HG03139 (cell line): Measurements from ENCODE around the gene IDE.
"Not testable (repeated sequence)": the region's sequence is repeated elsewhere in the genome, so short reads cannot be mapped to it uniquely, and the experiment has no call there.

Source experiments
- ATAC-seq: cut with Tn5 transposase; IDR thresholded peaks from one replicate; pipeline ENCODE4 v1.9.1; 2021; ENCODE audit not compliant: unreplicated experiment

Gene IDE

GRCh38 chr10:92420546-92421275 lies 153.2 kb downstream of the IDE start:
- no peak for ATAC-seq

GRCh38 chr10:92419740-92420545 lies 153.9 kb downstream of the IDE start:
- ATAC-seq, result no peak

GRCh38 chr10:92418891-92419290 lies 155.0 kb downstream of the IDE start:
- no peak for ATAC-seq

GRCh38 chr10:92418221-92418620 lies 155.7 kb downstream of the IDE start:
- no peak for ATAC-seq

- no peak for ATAC-seq
Observed at GRCh38 chr10:92413519-92413918, 160.4 kb downstream of the IDE start.

GRCh38 chr10:92413011-92413410 lies 160.9 kb downstream of the IDE start:
- ATAC-seq, result no peak

- no peak for ATAC-seq
Observed at GRCh38 chr10:92411406-92411805, 162.5 kb downstream of the IDE start.

- ATAC-seq, result no peak
Observed at GRCh38 chr10:92410501-92410900, 163.4 kb downstream of the IDE start.

GRCh38 chr10:92408017-92408361 lies 165.9 kb downstream of the IDE start:
- ATAC-seq, result no peak

- no peak for ATAC-seq
Observed at GRCh38 chr10:92407305-92408016, 166.4 kb downstream of the IDE start.

GRCh38 chr10:92405419-92405924 lies 168.4 kb downstream of the IDE start:
- no peak for ATAC-seq

- ATAC-seq, result no peak
Observed at GRCh38 chr10:92404612-92405418, 169.1 kb downstream of the IDE start.

GRCh38 chr10:92402234-92402633 lies 171.7 kb downstream of the IDE start:
- ATAC-seq, result not testable (repeated sequence)
